K562 (cell line): ENCODE results near the gene MYO1D. TPM values are rescaled to one million over a fixed set of nuclear protein-coding genes. Genes with fewer than 3 reads are reported as not detected.

Experiments
- ATF1 ChIP-seq, 2 experiments: fragments of 450-650 bp in 1 of 2; IDR thresholded peaks; 2 replicates each; pipeline ENCODE4 v1.6.1; 2016; ENCODE audit warnings: missing compliant biosample characterization in 1 of 2, missing genetic modification characterization in 1 of 2
- HDGF ChIP-seq: fragments of 450-650 bp; IDR thresholded peaks from 2 replicates; pipeline ENCODE4 v1.6.1; 2016
- IRF2 ChIP-seq: sonication (generic); formaldehyde crosslinking; IDR thresholded peaks from 2 replicates; pipeline ENCODE4 v1.8.1; 2022; ENCODE audit warnings: mild to moderate bottlenecking, missing genetic modification reagents
- NBN ChIP-seq: fragments of 450-650 bp; IDR thresholded peaks from 2 replicates; pipeline ENCODE4 v1.6.1; 2016; ENCODE audit warnings: low read depth, mild to moderate bottlenecking
- NR2F6 ChIP-seq: fragments of 450-650 bp; formaldehyde crosslinking; IDR thresholded peaks from 2 replicates; pipeline ENCODE4 v1.4.0; 2020; ENCODE audit warnings: mild to moderate bottlenecking
- PHB2 ChIP-seq: fragments of 450-650 bp; IDR thresholded peaks from 2 replicates; pipeline ENCODE4 v1.6.1; 2017; ENCODE audit warnings: low read depth
- RBM22 ChIP-seq: fragments of 200-400 bp; formaldehyde crosslinking; IDR thresholded peaks from 2 replicates; pipeline ENCODE4 v1.6.1; 2018; ENCODE audit warnings: low read length, low read depth; ENCODE audit not compliant: poor library complexity, severe bottlenecking
- SMARCB1 ChIP-seq: IDR thresholded peaks from 2 replicates; pipeline ENCODE4 v1.6.1; 2011; ENCODE audit warnings: improper control_type of control experiment, low read depth; ENCODE audit not compliant: insufficient read length
- TFAM ChIP-seq: fragments of 250-450 bp; sonication (Bioruptor Pico); conservative IDR thresholded peaks from 2 replicates; pipeline ENCODE4 v1.5.0; 2021; ENCODE audit warnings: mild to moderate bottlenecking, moderate library complexity
- ZBED1 ChIP-seq: IDR thresholded peaks from 2 replicates; pipeline ENCODE4 v1.6.1; 2014
- ZNF121 ChIP-seq: sonication (generic); formaldehyde crosslinking; conservative IDR thresholded peaks from 2 replicates; pipeline ENCODE4 v1.8.0; 2022; ENCODE audit warnings: missing genetic modification reagents
- ZNF408 ChIP-seq: fragments of 250-450 bp; sonication (Bioruptor Pico); IDR thresholded peaks from 2 replicates; pipeline ENCODE4 v1.4.0; 2020; ENCODE audit warnings: low read depth, mild to moderate bottlenecking, moderate library complexity
- polyA plus RNA-seq, 8 experiments: library from polyadenylated mRNA; depleted of rRNA in 4 of 8; stranded (reverse) in 5 of 8; unstranded in 3 of 8; fragments of >200 nt; fragmentation: Nextera tagmentation in 2 of 8; fragmentation: Illumina TruSeq in 1 of 8; extraction: Ambion mirVana in 2 of 8; extraction: Trizol in 1 of 8; gene quantifications; 2 replicates each; pipeline versions ENCODE4 v1.2.1 to v1.2.3, GENCODE V29; 2011 to 2014; ENCODE audit warnings: inconsistent platforms in 1 of 8, missing spikeins in 1 of 8
- total RNA-seq, 7 experiments: library from RNA; depleted of rRNA in 6 of 7; stranded (reverse); fragments of >200 nt in 6 of 7; fragmentation: Illumina TruSeq in 2 of 7; extraction: Trizol in 2 of 7; gene quantifications; 2 replicates each; pipeline versions ENCODE4 v1.2.1 to v1.2.3, GENCODE V29; 2011 to 2021; ENCODE audit warnings: low replicate concordance in 1 of 7
- TF ChIP-seq, protein P1 (sequence below): sonication (generic); formaldehyde crosslinking; IDR thresholded peaks from 2 replicates; pipeline ENCODE4 v1.8.1; 2022; ENCODE audit warnings: missing genetic modification reagents
- TF ChIP-seq, protein P2 (sequence below): fragments of 450-650 bp; conservative IDR thresholded peaks from 2 replicates; pipeline ENCODE4 v1.6.1; 2016; ENCODE audit warnings: missing genetic modification characterization, low read depth, mild to moderate bottlenecking, control low read depth, missing compliant biosample characterization
- TF ChIP-seq, protein P3 (sequence below): fragments of 250-450 bp; sonication (Bioruptor Pico); IDR thresholded peaks from 2 replicates; pipeline ENCODE4 v1.4.0; 2020; ENCODE audit warnings: mild to moderate bottlenecking, moderate library complexity
- TF ChIP-seq, protein P4 (sequence below), 3 experiments: IDR thresholded peaks in 2 of 3; conservative IDR thresholded peaks in 1 of 3; 2 replicates each; pipeline ENCODE4 v1.5.1; 2011 to 2012; ENCODE audit warnings: low read length in 3 of 3, mild to moderate bottlenecking in 3 of 3, control low read depth in 2 of 3, improper control_type of control experiment in 1 of 3, inconsistent platforms in 1 of 3, low read depth in 1 of 3, mixed read lengths in 1 of 3, moderate library complexity in 1 of 3; ENCODE audit not compliant: insufficient read depth in 2 of 3
- TF ChIP-seq, protein P5 (sequence below), 2 experiments: IDR thresholded peaks in 1 of 2; conservative IDR thresholded peaks in 1 of 2; 2 replicates each; pipeline ENCODE4 v1.6.1; 2016; ENCODE audit warnings: low read depth in 2 of 2, mild to moderate bottlenecking in 1 of 2, missing compliant biosample characterization in 1 of 2, missing genetic modification characterization in 1 of 2, moderate library complexity in 1 of 2

MYO1D gene
- total and polyA plus RNA-seq, 9 of the 15 experiments (the other 6 are each of a cell fraction or from before 2014, with no cell fraction given) = 2.1 to 71.2 (median 45.4) TPM

DNA sequence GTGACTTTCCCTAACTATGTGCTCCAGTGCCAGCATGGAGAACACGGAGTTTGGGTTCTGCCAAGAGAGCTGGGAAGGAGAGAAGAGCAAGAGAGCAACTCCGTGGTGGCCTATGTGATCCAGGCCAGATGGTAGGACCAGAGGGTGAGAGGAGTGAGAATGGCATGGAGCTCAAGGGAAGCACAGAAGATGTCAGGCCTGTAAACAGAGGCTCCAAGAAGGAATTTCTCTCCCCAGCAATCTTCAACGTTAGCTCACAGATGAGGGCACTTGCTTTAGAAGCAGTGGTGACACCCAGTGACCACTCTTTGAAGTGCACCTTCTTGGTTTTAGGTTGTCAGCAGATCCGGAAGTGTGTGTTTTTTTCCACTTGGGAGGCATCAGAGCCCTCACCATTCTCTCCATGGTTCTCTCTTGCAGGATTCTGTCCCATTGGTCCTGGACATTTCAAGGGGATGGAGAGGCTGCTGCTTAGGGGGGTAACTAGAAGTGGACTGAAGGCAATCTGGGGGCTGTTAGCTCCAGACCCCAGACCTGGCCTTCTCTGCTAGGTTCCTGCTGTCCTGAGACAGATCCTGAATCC, 33.0 kb upstream of the MYO1D start (continued):
- TF ChIP-seq ATF1 (CRISPR knock-in tag; IDR thresholded peaks at IDR 0.05) (no peak), ATF1 (tag; IDR thresholded peaks at IDR 0.05) (peak; percentile 27; the same call in 1 of the 2 replicates), PHB2 (no peak), ZNF121 (no peak), RBM22 (no peak), SMARCB1 (no peak), NBN (peak; percentile 68; the same call in 1 of the 2 replicates), NR2F6 (CRISPR knock-in tag) (no peak), ZNF408 (no peak), IRF2 (CRISPR knock-in tag) (no peak), HDGF (peak; percentile 82; the same call in 1 of the 2 replicates), TFAM (CRISPR knock-in tag) (no peak), ZBED1 (no peak)
- TF ChIP-seq, protein P1, sequence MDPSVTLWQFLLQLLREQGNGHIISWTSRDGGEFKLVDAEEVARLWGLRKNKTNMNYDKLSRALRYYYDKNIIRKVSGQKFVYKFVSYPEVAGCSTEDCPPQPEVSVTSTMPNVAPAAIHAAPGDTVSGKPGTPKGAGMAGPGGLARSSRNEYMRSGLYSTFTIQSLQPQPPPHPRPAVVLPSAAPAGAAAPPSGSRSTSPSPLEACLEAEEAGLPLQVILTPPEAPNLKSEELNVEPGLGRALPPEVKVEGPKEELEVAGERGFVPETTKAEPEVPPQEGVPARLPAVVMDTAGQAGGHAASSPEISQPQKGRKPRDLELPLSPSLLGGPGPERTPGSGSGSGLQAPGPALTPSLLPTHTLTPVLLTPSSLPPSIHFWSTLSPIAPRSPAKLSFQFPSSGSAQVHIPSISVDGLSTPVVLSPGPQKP (CRISPR knock-in tag) = no peak
- TF ChIP-seq, protein P2, sequence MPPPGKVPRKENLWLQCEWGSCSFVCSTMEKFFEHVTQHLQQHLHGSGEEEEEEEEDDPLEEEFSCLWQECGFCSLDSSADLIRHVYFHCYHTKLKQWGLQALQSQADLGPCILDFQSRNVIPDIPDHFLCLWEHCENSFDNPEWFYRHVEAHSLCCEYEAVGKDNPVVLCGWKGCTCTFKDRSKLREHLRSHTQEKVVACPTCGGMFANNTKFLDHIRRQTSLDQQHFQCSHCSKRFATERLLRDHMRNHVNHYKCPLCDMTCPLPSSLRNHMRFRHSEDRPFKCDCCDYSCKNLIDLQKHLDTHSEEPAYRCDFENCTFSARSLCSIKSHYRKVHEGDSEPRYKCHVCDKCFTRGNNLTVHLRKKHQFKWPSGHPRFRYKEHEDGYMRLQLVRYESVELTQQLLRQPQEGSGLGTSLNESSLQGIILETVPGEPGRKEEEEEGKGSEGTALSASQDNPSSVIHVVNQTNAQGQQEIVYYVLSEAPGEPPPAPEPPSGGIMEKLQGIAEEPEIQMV = no peak
- TF ChIP-seq, protein P3, sequence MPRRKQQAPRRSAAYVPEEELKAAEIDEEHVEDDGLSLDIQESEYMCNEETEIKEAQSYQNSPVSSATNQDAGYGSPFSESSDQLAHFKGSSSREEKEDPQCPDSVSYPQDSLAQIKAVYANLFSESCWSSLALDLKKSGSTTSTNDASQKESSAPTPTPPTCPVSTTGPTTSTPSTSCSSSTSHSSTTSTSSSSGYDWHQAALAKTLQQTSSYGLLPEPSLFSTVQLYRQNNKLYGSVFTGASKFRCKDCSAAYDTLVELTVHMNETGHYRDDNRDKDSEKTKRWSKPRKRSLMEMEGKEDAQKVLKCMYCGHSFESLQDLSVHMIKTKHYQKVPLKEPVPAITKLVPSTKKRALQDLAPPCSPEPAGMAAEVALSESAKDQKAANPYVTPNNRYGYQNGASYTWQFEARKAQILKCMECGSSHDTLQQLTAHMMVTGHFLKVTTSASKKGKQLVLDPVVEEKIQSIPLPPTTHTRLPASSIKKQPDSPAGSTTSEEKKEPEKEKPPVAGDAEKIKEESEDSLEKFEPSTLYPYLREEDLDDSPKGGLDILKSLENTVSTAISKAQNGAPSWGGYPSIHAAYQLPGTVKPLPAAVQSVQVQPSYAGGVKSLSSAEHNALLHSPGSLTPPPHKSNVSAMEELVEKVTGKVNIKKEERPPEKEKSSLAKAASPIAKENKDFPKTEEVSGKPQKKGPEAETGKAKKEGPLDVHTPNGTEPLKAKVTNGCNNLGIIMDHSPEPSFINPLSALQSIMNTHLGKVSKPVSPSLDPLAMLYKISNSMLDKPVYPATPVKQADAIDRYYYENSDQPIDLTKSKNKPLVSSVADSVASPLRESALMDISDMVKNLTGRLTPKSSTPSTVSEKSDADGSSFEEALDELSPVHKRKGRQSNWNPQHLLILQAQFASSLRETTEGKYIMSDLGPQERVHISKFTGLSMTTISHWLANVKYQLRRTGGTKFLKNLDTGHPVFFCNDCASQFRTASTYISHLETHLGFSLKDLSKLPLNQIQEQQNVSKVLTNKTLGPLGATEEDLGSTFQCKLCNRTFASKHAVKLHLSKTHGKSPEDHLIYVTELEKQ (CRISPR knock-in tag) = no peak
- TF ChIP-seq, protein P4, sequence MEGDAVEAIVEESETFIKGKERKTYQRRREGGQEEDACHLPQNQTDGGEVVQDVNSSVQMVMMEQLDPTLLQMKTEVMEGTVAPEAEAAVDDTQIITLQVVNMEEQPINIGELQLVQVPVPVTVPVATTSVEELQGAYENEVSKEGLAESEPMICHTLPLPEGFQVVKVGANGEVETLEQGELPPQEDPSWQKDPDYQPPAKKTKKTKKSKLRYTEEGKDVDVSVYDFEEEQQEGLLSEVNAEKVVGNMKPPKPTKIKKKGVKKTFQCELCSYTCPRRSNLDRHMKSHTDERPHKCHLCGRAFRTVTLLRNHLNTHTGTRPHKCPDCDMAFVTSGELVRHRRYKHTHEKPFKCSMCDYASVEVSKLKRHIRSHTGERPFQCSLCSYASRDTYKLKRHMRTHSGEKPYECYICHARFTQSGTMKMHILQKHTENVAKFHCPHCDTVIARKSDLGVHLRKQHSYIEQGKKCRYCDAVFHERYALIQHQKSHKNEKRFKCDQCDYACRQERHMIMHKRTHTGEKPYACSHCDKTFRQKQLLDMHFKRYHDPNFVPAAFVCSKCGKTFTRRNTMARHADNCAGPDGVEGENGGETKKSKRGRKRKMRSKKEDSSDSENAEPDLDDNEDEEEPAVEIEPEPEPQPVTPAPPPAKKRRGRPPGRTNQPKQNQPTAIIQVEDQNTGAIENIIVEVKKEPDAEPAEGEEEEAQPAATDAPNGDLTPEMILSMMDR (IDR thresholded peaks at IDR 0.05 in 2 of 3, conservative IDR thresholded peaks at IDR 0.05 in 1 of 3; ENCODE audit: insufficient read depth in 2 of 3, low read depth in 1 of 3, low read length in 3 of 3) = peak; percentile 91 to 95 (median 91)
- TF ChIP-seq, protein P5, sequence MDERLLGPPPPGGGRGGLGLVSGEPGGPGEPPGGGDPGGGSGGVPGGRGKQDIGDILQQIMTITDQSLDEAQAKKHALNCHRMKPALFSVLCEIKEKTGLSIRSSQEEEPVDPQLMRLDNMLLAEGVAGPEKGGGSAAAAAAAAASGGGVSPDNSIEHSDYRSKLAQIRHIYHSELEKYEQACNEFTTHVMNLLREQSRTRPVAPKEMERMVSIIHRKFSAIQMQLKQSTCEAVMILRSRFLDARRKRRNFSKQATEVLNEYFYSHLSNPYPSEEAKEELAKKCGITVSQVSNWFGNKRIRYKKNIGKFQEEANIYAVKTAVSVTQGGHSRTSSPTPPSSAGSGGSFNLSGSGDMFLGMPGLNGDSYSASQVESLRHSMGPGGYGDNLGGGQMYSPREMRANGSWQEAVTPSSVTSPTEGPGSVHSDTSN (CRISPR knock-in tag; IDR thresholded peaks at IDR 0.05; ENCODE audit: low read depth) = no peak
- TF ChIP-seq, protein P5 (tag; conservative IDR thresholded peaks at IDR 0.05; ENCODE audit: low read depth) = no peak
